Peyer's patch (tissue), 4 donors: ENCODE data around the gene POLD1.
"Not testable (repeated sequence)": the region's sequence is repeated elsewhere in the genome, so short reads cannot be mapped to it uniquely, and the experiment has no call there.

Experiments
- POLR2A ChIP-seq, 2 donors: fragments of 450-650 bp; IDR thresholded peaks; one replicate each; pipeline ENCODE4 v1.5.1; 2017; ENCODE audit warnings: antibody characterized with exemption in 2 of 2, mild to moderate bottlenecking in 2 of 2, moderate library complexity in 2 of 2
- TF ChIP-seq, protein P1 (sequence below), 6 experiments: fragments of 450-650 bp in 4 of 6; fragments of 200-600 bp in 2 of 6; sonication (generic) in 1 of 6; IDR thresholded peaks; one replicate each; pipeline ENCODE4 v1.5.1; 2017 to 2019; ENCODE audit warnings: antibody characterized with exemption in 6 of 6, mild to moderate bottlenecking in 3 of 6, moderate library complexity in 1 of 6

DNA sequence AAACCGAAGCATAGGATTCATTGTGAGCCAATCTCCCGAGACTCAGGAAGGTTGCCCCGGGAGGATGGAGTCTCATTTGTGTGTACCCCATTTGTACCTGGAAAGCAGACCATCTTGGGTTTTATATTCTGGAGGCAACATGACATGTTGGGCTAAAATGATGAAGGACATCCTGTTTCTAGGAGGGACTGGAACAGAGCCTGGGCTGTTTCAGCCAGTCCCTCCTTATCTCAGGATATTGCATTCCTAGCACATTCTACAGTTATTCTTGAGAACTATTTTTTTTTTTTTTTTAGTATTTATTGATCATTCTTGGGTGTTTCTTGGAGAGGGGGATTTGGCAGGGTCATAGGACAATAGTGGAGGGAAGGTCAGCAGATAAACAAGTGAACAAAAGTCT lies 6.1 kb downstream of the POLD1 start:
- TF ChIP-seq, protein P1, sequence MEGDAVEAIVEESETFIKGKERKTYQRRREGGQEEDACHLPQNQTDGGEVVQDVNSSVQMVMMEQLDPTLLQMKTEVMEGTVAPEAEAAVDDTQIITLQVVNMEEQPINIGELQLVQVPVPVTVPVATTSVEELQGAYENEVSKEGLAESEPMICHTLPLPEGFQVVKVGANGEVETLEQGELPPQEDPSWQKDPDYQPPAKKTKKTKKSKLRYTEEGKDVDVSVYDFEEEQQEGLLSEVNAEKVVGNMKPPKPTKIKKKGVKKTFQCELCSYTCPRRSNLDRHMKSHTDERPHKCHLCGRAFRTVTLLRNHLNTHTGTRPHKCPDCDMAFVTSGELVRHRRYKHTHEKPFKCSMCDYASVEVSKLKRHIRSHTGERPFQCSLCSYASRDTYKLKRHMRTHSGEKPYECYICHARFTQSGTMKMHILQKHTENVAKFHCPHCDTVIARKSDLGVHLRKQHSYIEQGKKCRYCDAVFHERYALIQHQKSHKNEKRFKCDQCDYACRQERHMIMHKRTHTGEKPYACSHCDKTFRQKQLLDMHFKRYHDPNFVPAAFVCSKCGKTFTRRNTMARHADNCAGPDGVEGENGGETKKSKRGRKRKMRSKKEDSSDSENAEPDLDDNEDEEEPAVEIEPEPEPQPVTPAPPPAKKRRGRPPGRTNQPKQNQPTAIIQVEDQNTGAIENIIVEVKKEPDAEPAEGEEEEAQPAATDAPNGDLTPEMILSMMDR (IDR thresholded peaks at IDR 0.05) = not testable (repeated sequence)
- not testable (repeated sequence) for TF ChIP-seq POLR2A (IDR thresholded peaks at IDR 0.05)
